Measurements from ENCODE around the gene RNF144B.

The RNF144B gene

DNA sequence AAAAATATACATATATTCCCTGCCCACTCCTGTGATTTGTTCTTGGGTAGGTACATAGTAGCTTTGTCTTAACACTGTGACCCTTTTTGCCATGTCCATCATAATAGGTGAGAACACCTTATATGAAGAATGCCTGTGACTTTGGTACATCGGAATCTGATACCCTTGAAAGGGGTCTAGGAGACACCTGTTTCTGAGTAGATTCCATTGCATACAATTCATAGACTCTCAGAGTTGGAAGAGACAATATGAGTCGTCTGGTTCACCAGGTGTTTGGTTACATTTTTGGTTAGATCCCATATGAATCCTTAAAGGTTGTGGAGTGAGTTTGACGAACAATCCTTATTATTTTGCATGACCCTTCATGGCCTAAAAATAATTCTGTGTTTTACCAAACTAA is 36.3 kb downstream of the RNF144B start:
- peaks cover 2% of the 10 kb centered on the region for H3K9me3 ChIP-seq (ENCODE audit: severe bottlenecking)
- peak; percentile 35; the same call in 1 of the 3 replicates for ATAC-seq (ENCODE audit: low read depth)
- no peak overlapping the region for H3K4me3 ChIP-seq (ENCODE audit: severe bottlenecking)
- no peak for DNase-seq (ENCODE audit: low spot score)
- no peaks in the 10 kb centered on the region for H3K36me3 ChIP-seq (ENCODE audit: low read depth)
- H3K27me3 ChIP-seq (ENCODE audit: insufficient read depth, poor library complexity, severe bottlenecking) = no peaks in the 10 kb centered on the region
- H3K4me1 ChIP-seq (ENCODE audit: insufficient read depth, poor library complexity, severe bottlenecking) = peaks cover 3% of the 10 kb centered on the region
- no peak overlapping the region for H3K27ac ChIP-seq (ENCODE audit: poor library complexity, severe bottlenecking)
- TF ChIP-seq, protein P1, sequence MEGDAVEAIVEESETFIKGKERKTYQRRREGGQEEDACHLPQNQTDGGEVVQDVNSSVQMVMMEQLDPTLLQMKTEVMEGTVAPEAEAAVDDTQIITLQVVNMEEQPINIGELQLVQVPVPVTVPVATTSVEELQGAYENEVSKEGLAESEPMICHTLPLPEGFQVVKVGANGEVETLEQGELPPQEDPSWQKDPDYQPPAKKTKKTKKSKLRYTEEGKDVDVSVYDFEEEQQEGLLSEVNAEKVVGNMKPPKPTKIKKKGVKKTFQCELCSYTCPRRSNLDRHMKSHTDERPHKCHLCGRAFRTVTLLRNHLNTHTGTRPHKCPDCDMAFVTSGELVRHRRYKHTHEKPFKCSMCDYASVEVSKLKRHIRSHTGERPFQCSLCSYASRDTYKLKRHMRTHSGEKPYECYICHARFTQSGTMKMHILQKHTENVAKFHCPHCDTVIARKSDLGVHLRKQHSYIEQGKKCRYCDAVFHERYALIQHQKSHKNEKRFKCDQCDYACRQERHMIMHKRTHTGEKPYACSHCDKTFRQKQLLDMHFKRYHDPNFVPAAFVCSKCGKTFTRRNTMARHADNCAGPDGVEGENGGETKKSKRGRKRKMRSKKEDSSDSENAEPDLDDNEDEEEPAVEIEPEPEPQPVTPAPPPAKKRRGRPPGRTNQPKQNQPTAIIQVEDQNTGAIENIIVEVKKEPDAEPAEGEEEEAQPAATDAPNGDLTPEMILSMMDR (IDR thresholded peaks at IDR 0.05; ENCODE audit: poor library complexity, severe bottlenecking) = no peak

DNA sequence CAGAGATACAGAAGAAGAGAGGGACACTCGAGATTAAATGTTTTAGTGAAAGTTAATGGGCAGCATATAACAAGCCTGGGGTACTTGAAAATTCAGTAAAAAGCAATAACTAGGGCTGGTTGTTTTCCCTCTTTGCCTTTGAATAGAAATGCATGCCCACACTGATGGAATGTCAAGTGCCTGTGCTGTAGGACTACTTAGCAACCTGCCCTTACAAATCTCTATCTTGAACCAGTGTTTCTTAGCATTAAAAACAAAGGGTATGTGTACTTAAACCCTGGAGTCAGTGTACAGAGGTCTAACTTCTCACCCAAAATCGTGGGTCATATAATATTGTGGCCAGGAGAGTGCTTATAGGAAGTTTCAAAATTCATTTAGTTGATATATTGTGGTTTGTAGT is 37.1 kb downstream of the RNF144B start:
- no peak overlapping the region for H3K27ac ChIP-seq (ENCODE audit: poor library complexity, severe bottlenecking)
- no peaks in the 10 kb centered on the region for H3K27me3 ChIP-seq (ENCODE audit: insufficient read depth, poor library complexity, severe bottlenecking)
- DNase-seq (ENCODE audit: low spot score) (no peak), ATAC-seq (ENCODE audit: low read depth) (no peak)
- no peak overlapping the region for H3K4me3 ChIP-seq (ENCODE audit: severe bottlenecking)
- H3K4me1 ChIP-seq (ENCODE audit: insufficient read depth, poor library complexity, severe bottlenecking) = peaks cover 3% of the 10 kb centered on the region
- H3K9me3 ChIP-seq (ENCODE audit: severe bottlenecking) = peaks cover 2% of the 10 kb centered on the region
- H3K36me3 ChIP-seq (ENCODE audit: low read depth) = no peaks in the 10 kb centered on the region
- TF ChIP-seq, protein P1 (IDR thresholded peaks at IDR 0.05; ENCODE audit: poor library complexity, severe bottlenecking) = no peak

GRCh38 chr6:18425218-18425617 is 38.1 kb downstream of the RNF144B start:
- ATAC-seq (ENCODE audit: low read depth) = no peak
- no peak overlapping the region for H3K27ac ChIP-seq (ENCODE audit: poor library complexity, severe bottlenecking)
- no peaks in the 10 kb centered on the region for H3K36me3 ChIP-seq (ENCODE audit: low read depth)
- TF ChIP-seq, protein P1 (IDR thresholded peaks at IDR 0.05; ENCODE audit: poor library complexity, severe bottlenecking) = no peak
- H3K27me3 ChIP-seq (ENCODE audit: insufficient read depth, poor library complexity, severe bottlenecking) = no peaks in the 10 kb centered on the region
- no peak overlapping the region for H3K4me3 ChIP-seq (ENCODE audit: severe bottlenecking)
- H3K9me3 ChIP-seq (ENCODE audit: severe bottlenecking) = peaks cover 2% of the 10 kb centered on the region
- peaks cover 3% of the 10 kb centered on the region for H3K4me1 ChIP-seq (ENCODE audit: insufficient read depth, poor library complexity, severe bottlenecking)
- no peak for DNase-seq (ENCODE audit: low spot score)

GRCh38 chr6:18427296-18427695 is 40.1 kb downstream of the RNF144B start:
- ATAC-seq (ENCODE audit: low read depth) (no peak), DNase-seq (ENCODE audit: low spot score) (no peak)
- Histone ChIP-seq H3K27ac (ENCODE audit: poor library complexity, severe bottlenecking) (no peak overlapping the region), H3K36me3 (ENCODE audit: low read depth) (no peaks in the 10 kb centered on the region), H3K4me3 (ENCODE audit: severe bottlenecking) (no peak overlapping the region), H3K4me1 (ENCODE audit: insufficient read depth, poor library complexity, severe bottlenecking) (peaks cover 15% of the 10 kb centered on the region), H3K9me3 (ENCODE audit: severe bottlenecking) (peaks cover 2% of the 10 kb centered on the region), H3K27me3 (ENCODE audit: insufficient read depth, poor library complexity, severe bottlenecking) (no peaks in the 10 kb centered on the region)
- TF ChIP-seq, protein P1 (IDR thresholded peaks at IDR 0.05; ENCODE audit: poor library complexity, severe bottlenecking) = no peak

DNA sequence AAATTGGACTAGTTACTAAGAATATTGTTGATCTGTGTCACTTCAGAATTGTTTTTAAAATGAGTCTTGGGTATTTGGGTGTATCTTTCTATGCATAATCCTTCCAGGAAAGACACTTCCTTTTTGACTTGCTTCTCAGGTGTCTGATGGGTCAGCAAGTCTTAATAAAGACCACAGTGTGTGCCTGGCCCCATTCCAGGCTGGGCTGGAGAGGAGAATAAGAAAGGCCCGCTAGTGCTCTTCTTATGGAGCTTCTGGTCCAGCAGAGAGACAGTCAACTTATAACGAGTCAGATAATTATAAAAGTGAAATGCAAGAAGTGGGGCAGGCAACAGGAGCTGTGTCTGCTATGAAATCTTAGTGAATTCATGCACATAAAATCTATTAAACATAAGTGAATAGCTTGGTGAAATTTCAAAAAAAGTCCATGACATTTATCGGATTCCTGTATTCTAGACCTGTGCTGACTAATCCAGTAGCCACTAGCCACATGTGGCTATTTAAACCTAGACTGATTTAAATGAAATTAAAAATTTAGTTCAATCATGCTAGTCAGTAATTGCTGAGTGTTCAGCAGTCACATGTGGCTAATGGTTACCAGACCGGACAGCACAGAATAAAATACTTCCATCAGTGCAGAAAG is 42.6 kb downstream of the RNF144B start:
- peaks cover 25% of the 10 kb centered on the region for H3K4me1 ChIP-seq (ENCODE audit: insufficient read depth, poor library complexity, severe bottlenecking)

More for the DNA sequence above, 42.6 kb downstream of the RNF144B start:
- no peak overlapping the region for H3K27ac ChIP-seq (ENCODE audit: poor library complexity, severe bottlenecking)
- H3K4me3 ChIP-seq (ENCODE audit: severe bottlenecking) = no peak overlapping the region
- H3K27me3 ChIP-seq (ENCODE audit: insufficient read depth, poor library complexity, severe bottlenecking) = no peaks in the 10 kb centered on the region
- TF ChIP-seq, protein P1 (IDR thresholded peaks at IDR 0.05; ENCODE audit: poor library complexity, severe bottlenecking) = no peak
- DNase-seq (ENCODE audit: low spot score) (no peak), ATAC-seq (ENCODE audit: low read depth) (no peak)
- no peaks in the 10 kb centered on the region for H3K9me3 ChIP-seq (ENCODE audit: severe bottlenecking)
- H3K36me3 ChIP-seq (ENCODE audit: low read depth) = no peaks in the 10 kb centered on the region

Measured in RWPE2 (cell line).